Erythroblast (primary cell): ENCODE data around the gene CHRM4.

Source experiments
- DNase-seq, 2 experiments: peaks; one replicate each; lab custom pipeline; 2025; lab: John Stamatoyannopoulos, UW
- GATA1 ChIP-seq: IDR thresholded peaks from 2 replicates; pipeline ENCODE4 v1.6.1; 2011; ENCODE audit warnings: low read depth, mild to moderate bottlenecking, control low read depth, low read length, moderate library complexity
- POLR2A ChIP-seq: IDR thresholded peaks from 2 replicates; pipeline ENCODE4 v1.6.1; 2011; ENCODE audit warnings: mild to moderate bottlenecking, low read length

The CHRM4 gene

GRCh38 chr11:46335271-46335670, 56.3 kb downstream of the CHRM4 start:
- DNase-seq = no peak
- TF ChIP-seq POLR2A = no peak

- DNase-seq = no peak
- TF ChIP-seq GATA1 (no peak), POLR2A (no peak)
Measured at GRCh38 chr11:46334211-46334610, 57.4 kb downstream of the CHRM4 start.
